ENCODE data around the gene VPS45.

Gene VPS45

GRCh38 chr1:150164224-150164623 lies 96.6 kb downstream of the VPS45 start:
- Histone ChIP-seq H3K9me3 (ENCODE audit: control insufficient read depth, low read length) (no peaks in the 10 kb centered on the region), H3K36me3 (ENCODE audit: control insufficient read depth, insufficient read depth, low read length) (peaks cover 6% of the 10 kb centered on the region), H3K4me1 (ENCODE audit: control insufficient read depth, insufficient read depth, low read length, poor library complexity, severe bottlenecking) (peaks cover 22% of the 10 kb centered on the region), H3K27ac (ENCODE audit: insufficient read depth, low read length, poor library complexity, severe bottlenecking) (no peak overlapping the region), H3K4me3 (ENCODE audit: insufficient read depth, low read depth, low read length, poor library complexity, severe bottlenecking) (no peak overlapping the region), H3K27me3 (replicated peaks; ENCODE audit: control insufficient read depth, insufficient read depth, low read length, poor library complexity, severe bottlenecking) (no peaks in the 10 kb centered on the region)
- DNase-seq: no peak

GRCh38 chr1:150164779-150165178 lies 97.2 kb downstream of the VPS45 start:
- Histone ChIP-seq H3K4me1 (ENCODE audit: control insufficient read depth, insufficient read depth, low read length, poor library complexity, severe bottlenecking) (peaks cover 16% of the 10 kb centered on the region), H3K27ac (ENCODE audit: insufficient read depth, low read length, poor library complexity, severe bottlenecking) (no peak overlapping the region), H3K4me3 (ENCODE audit: insufficient read depth, low read depth, low read length, poor library complexity, severe bottlenecking) (no peak overlapping the region)

GRCh38 chr1:150165622-150166612 lies 98.3 kb downstream of the VPS45 start:
- H3K4me1 ChIP-seq (ENCODE audit: control insufficient read depth, insufficient read depth, low read length, poor library complexity, severe bottlenecking): peaks cover 13% of the 10 kb centered on the region
- H3K4me3 ChIP-seq (ENCODE audit: insufficient read depth, low read depth, low read length, poor library complexity, severe bottlenecking): no peak overlapping the region
- H3K9me3 ChIP-seq (ENCODE audit: control insufficient read depth, low read length): no peaks in the 10 kb centered on the region
- no peaks in the 10 kb centered on the region for H3K27me3 ChIP-seq (replicated peaks; ENCODE audit: control insufficient read depth, insufficient read depth, low read length, poor library complexity, severe bottlenecking)
- H3K36me3 ChIP-seq (ENCODE audit: control insufficient read depth, insufficient read depth, low read length): no peaks in the 10 kb centered on the region
- no peak overlapping the region for H3K27ac ChIP-seq (ENCODE audit: insufficient read depth, low read length, poor library complexity, severe bottlenecking)
- peak in 2 of 3 donors; percentile 27 for DNase-seq

More at GRCh38 chr1:150164779-150165178, 97.2 kb downstream of the VPS45 start:
- Histone ChIP-seq H3K9me3 (ENCODE audit: control insufficient read depth, low read length) (no peaks in the 10 kb centered on the region), H3K36me3 (ENCODE audit: control insufficient read depth, insufficient read depth, low read length) (peaks cover under 1% of the 10 kb centered on the region), H3K27me3 (replicated peaks; ENCODE audit: control insufficient read depth, insufficient read depth, low read length, poor library complexity, severe bottlenecking) (no peaks in the 10 kb centered on the region)
- no peak for DNase-seq

GRCh38 chr1:150168960-150169601 lies 101.5 kb downstream of the VPS45 start:
- Histone ChIP-seq H3K4me3 (ENCODE audit: insufficient read depth, low read depth, low read length, poor library complexity, severe bottlenecking) (no peak overlapping the region), H3K27ac (ENCODE audit: insufficient read depth, low read length, poor library complexity, severe bottlenecking) (no peak overlapping the region), H3K27me3 (replicated peaks; ENCODE audit: control insufficient read depth, insufficient read depth, low read length, poor library complexity, severe bottlenecking) (no peaks in the 10 kb centered on the region), H3K9me3 (ENCODE audit: control insufficient read depth, low read length) (no peaks in the 10 kb centered on the region), H3K4me1 (ENCODE audit: control insufficient read depth, insufficient read depth, low read length, poor library complexity, severe bottlenecking) (no peaks in the 10 kb centered on the region), H3K36me3 (ENCODE audit: control insufficient read depth, insufficient read depth, low read length) (no peaks in the 10 kb centered on the region)
- peak; percentile 24 to 49 (median 25) for DNase-seq

- Histone ChIP-seq H3K4me1 (ENCODE audit: control insufficient read depth, insufficient read depth, low read length, poor library complexity, severe bottlenecking) (no peaks in the 10 kb centered on the region), H3K4me3 (ENCODE audit: insufficient read depth, low read depth, low read length, poor library complexity, severe bottlenecking) (no peak overlapping the region), H3K36me3 (ENCODE audit: control insufficient read depth, insufficient read depth, low read length) (no peaks in the 10 kb centered on the region), H3K27ac (ENCODE audit: insufficient read depth, low read length, poor library complexity, severe bottlenecking) (no peak overlapping the region), H3K9me3 (ENCODE audit: control insufficient read depth, low read length) (no peaks in the 10 kb centered on the region), H3K27me3 (replicated peaks; ENCODE audit: control insufficient read depth, insufficient read depth, low read length, poor library complexity, severe bottlenecking) (no peaks in the 10 kb centered on the region)
- DNase-seq: no peak
Observed at GRCh38 chr1:150171801-150172200, 104.2 kb downstream of the VPS45 start.

- H3K27me3 ChIP-seq (replicated peaks; ENCODE audit: control insufficient read depth, insufficient read depth, low read length, poor library complexity, severe bottlenecking): no peaks in the 10 kb centered on the region
- no peaks in the 10 kb centered on the region for H3K9me3 ChIP-seq (ENCODE audit: control insufficient read depth, low read length)
- H3K36me3 ChIP-seq (ENCODE audit: control insufficient read depth, insufficient read depth, low read length): no peaks in the 10 kb centered on the region
- H3K27ac ChIP-seq (ENCODE audit: insufficient read depth, low read length, poor library complexity, severe bottlenecking): no peak overlapping the region
- no peaks in the 10 kb centered on the region for H3K4me1 ChIP-seq (ENCODE audit: control insufficient read depth, insufficient read depth, low read length, poor library complexity, severe bottlenecking)
- no peak overlapping the region for H3K4me3 ChIP-seq (ENCODE audit: insufficient read depth, low read depth, low read length, poor library complexity, severe bottlenecking)
- DNase-seq: no peak
Observed at GRCh38 chr1:150173141-150173585, 105.6 kb downstream of the VPS45 start.

GRCh38 chr1:150176593-150176992 lies 109.0 kb downstream of the VPS45 start:
- H3K27me3 ChIP-seq (replicated peaks; ENCODE audit: control insufficient read depth, insufficient read depth, low read length, poor library complexity, severe bottlenecking): no peaks in the 10 kb centered on the region
- H3K27ac ChIP-seq (ENCODE audit: insufficient read depth, low read length, poor library complexity, severe bottlenecking): no peak overlapping the region
- no peak overlapping the region for H3K4me3 ChIP-seq (ENCODE audit: insufficient read depth, low read depth, low read length, poor library complexity, severe bottlenecking)
- H3K9me3 ChIP-seq (ENCODE audit: control insufficient read depth, low read length): no peaks in the 10 kb centered on the region
- DNase-seq: no peak
- H3K4me1 ChIP-seq (ENCODE audit: control insufficient read depth, insufficient read depth, low read length, poor library complexity, severe bottlenecking): no peaks in the 10 kb centered on the region
- no peaks in the 10 kb centered on the region for H3K36me3 ChIP-seq (ENCODE audit: control insufficient read depth, insufficient read depth, low read length)

GRCh38 chr1:150178548-150178947 lies 111.0 kb downstream of the VPS45 start:
- Histone ChIP-seq H3K4me3 (ENCODE audit: insufficient read depth, low read depth, low read length, poor library complexity, severe bottlenecking) (no peak overlapping the region), H3K9me3 (ENCODE audit: control insufficient read depth, low read length) (no peaks in the 10 kb centered on the region), H3K27ac (ENCODE audit: insufficient read depth, low read length, poor library complexity, severe bottlenecking) (no peak overlapping the region), H3K36me3 (ENCODE audit: control insufficient read depth, insufficient read depth, low read length) (no peaks in the 10 kb centered on the region), H3K27me3 (replicated peaks; ENCODE audit: control insufficient read depth, insufficient read depth, low read length, poor library complexity, severe bottlenecking) (no peaks in the 10 kb centered on the region), H3K4me1 (ENCODE audit: control insufficient read depth, insufficient read depth, low read length, poor library complexity, severe bottlenecking) (no peaks in the 10 kb centered on the region)
- no peak for DNase-seq

GRCh38 chr1:150179867-150180266 lies 112.3 kb downstream of the VPS45 start:
- Histone ChIP-seq H3K4me3 (ENCODE audit: insufficient read depth, low read depth, low read length, poor library complexity, severe bottlenecking) (no peak overlapping the region), H3K9me3 (ENCODE audit: control insufficient read depth, low read length) (no peaks in the 10 kb centered on the region)

GRCh38 chr1:150180474-150180873 lies 112.9 kb downstream of the VPS45 start:
- no peak overlapping the region for H3K27ac ChIP-seq (ENCODE audit: insufficient read depth, low read length, poor library complexity, severe bottlenecking)
- no peaks in the 10 kb centered on the region for H3K9me3 ChIP-seq (ENCODE audit: control insufficient read depth, low read length)
- H3K36me3 ChIP-seq (ENCODE audit: control insufficient read depth, insufficient read depth, low read length): no peaks in the 10 kb centered on the region
- no peaks in the 10 kb centered on the region for H3K4me1 ChIP-seq (ENCODE audit: control insufficient read depth, insufficient read depth, low read length, poor library complexity, severe bottlenecking)
- H3K27me3 ChIP-seq (replicated peaks; ENCODE audit: control insufficient read depth, insufficient read depth, low read length, poor library complexity, severe bottlenecking): no peaks in the 10 kb centered on the region
- H3K4me3 ChIP-seq (ENCODE audit: insufficient read depth, low read depth, low read length, poor library complexity, severe bottlenecking): no peak overlapping the region
- no peak for DNase-seq

More at GRCh38 chr1:150179867-150180266, 112.3 kb downstream of the VPS45 start:
- DNase-seq: no peak
- Histone ChIP-seq H3K27ac (ENCODE audit: insufficient read depth, low read length, poor library complexity, severe bottlenecking) (no peak overlapping the region), H3K4me1 (ENCODE audit: control insufficient read depth, insufficient read depth, low read length, poor library complexity, severe bottlenecking) (no peaks in the 10 kb centered on the region), H3K27me3 (replicated peaks; ENCODE audit: control insufficient read depth, insufficient read depth, low read length, poor library complexity, severe bottlenecking) (no peaks in the 10 kb centered on the region), H3K36me3 (ENCODE audit: control insufficient read depth, insufficient read depth, low read length) (no peaks in the 10 kb centered on the region)

Measured in effector memory CD4-positive, alpha-beta T cell (primary cell).